Ramos (cell line): Measurements from ENCODE around the gene WRNIP1.

Experiments used
- in situ Hi-C: fragments of 300-500 bp; cut with MboI; formaldehyde crosslinking; loops from one replicate; pipeline ENCODE4 v1.14.3; 2022; ENCODE audit warnings: low sequenced_read_pairs; ENCODE audit not compliant: unreplicated experiment

Gene WRNIP1

DNA sequence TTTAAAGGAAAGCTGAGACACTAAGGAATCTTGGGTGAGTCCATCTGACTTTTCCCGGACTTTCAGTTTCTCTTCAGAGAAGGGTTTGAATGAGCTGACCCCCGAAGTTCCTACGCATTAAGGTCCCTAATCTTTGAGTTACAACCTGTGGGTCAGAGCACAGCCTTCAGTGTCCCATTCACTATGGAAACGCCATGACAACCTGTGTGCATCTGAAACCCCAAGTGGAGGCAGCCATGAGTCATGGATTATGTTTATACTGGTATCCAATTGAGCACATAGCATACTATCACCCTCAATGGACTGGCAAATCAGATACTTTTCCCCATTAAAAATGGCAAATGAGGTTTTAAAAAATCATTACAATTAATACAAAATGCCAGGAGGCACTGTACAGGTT, 25.9 kb upstream of the WRNIP1 start:
- in situ Hi-C loops: no loop called here

DNA sequence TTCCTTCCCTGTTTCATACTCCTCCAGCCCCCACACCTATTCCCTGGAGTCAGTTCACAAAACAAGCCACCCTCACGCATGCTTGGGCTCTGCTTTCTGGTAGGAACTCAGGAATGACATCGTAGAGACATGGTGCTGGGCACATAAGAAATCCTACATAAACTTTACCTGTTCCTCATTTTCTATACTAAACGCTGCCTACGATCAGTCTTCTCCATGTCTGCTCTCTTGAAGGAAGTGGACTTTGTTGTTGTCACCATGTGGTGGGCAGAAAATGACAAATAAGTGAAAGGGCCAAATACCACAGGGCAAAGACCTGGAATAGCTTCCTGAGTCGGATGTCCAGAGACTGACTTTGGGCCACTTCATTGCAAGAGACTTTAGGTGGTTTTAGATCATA, 24.6 kb upstream of the WRNIP1 start:
- in situ Hi-C loops: no loop called here

- in situ Hi-C loops: no loop called here
Observed at GRCh38 chr6:2741756-2742155, 23.4 kb upstream of the WRNIP1 start.

- in situ Hi-C loops: no loop called here
Observed at GRCh38 chr6:2743280-2744208, 21.6 kb upstream of the WRNIP1 start.

DNA sequence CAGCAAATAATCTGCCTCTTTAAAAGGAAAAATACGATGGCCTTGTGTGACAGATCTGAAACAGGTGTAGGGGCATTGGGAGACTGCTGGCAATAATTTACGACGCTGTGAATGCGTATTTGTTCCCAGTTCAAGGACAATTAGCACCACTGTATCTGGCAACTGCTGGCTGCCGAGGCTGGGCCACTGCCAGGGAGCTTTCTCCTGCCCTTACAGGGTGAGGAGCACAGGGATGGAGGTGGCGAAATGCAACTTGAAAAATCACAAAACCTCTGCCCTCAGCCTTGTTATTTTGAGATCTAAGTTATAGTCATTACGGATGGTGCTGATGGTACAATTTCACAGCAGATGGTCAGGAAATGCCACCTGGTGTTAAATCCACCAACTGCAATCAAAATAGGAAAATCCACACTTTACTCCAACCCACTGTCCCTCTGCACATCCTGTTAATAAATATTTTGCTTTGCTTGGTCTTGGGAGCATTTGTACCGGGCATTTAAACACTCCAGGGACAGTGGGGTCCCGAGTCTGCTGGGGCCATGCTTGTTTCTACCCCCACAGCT, 20.9 kb upstream of the WRNIP1 start:
- in situ Hi-C loops: no loop called here

- in situ Hi-C loops: no loop called here
Observed at GRCh38 chr6:2744778-2745177, 20.4 kb upstream of the WRNIP1 start.

DNA sequence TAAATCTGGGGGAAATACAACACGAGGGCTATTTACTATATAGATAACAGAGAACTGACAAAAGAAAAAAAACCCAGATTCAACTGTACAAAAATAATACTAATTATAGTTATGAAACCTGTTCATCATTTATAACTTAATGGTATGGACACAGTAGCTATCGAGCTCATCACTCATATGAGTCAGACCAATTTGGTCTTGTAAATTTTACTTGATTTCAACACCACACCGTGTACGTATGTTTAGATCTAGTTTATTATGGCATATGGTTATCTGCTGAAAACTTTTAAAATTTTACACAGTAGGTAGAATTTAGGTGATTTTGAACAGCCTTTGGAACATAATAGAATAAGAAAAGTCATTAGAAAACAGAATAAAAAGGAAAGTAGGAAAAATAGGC, 19.9 kb upstream of the WRNIP1 start:
- in situ Hi-C loops: no loop called here

DNA sequence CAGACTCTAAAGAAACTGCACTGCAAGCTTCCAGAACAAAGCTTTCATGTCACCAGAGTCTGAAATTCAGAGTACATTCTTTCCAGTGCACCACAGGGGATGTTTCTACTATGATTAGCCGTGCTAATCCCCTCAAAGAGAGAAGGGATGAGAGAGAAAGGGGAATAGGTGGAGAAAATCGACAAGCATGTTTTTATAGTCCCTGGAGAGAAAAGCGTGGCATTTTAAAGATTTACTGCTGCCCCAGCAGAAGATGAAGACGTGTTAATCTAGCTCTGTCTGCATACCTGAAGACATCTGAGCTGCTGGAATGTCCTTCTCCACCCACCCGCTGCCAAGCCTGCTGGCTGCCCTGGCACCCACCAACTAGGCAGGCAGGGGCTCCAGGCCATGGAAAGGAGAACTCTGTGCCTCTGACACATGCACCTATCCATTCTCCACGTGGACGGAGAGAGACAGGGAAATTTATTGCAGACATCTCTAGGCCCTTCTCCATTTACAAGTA, 18.6 kb upstream of the WRNIP1 start:
- in situ Hi-C loops: no loop called here

DNA sequence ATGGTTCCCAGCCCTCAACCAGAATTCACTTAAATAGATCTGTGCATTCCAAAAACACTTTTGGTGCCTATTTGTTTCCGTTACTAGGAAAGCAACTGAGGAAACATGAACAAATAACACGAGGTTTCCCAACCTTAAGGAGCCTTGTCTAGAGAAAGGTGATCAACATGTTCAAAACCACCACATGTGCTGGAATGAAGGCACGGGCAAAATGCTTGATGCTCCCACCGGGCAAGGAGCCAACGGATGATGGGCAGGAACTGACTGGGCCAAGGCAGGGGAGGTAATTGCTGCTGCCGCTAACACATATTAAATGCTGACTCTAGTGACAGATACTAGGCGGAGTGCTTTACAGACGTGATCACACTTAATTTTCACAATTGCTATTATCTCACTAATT, 17.0 kb upstream of the WRNIP1 start:
- in situ Hi-C loops: no loop called here

- in situ Hi-C loops: no loop called here
Observed at GRCh38 chr6:2749969-2750600, 15.1 kb upstream of the WRNIP1 start.

DNA sequence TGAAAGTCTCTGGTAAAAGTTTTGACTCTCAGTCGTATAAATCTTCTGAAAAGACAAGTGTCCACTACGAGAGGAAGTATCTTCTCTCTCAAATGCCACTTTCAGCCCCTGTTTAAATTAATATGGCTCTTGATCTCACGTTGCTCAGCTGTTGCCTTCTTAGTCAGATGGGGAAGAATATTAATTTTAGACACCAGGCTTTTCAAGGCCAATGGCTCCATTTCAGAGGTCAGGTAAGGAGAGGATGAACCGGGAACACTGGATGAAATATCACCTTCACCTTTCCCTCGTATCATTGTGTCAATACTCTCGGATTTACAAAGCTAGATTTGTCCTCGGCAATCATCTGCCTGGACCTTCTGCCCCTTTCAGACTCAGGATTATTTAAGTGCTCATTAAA, 14.4 kb upstream of the WRNIP1 start, which contains the start of gene MYLK4:
MYLK4 (minus strand) TSS at position 91 of the 400 bp plus-strand sequence. CDS start 1,628 bp downstream, outside the sequence.
- in situ Hi-C loops: no loop called here

- in situ Hi-C loops: no loop called here
Observed at GRCh38 chr6:2751871-2752270, 13.3 kb upstream of the WRNIP1 start.

- in situ Hi-C loops: no loop called here
Observed at GRCh38 chr6:2752477-2753109, 12.6 kb upstream of the WRNIP1 start.

GRCh38 chr6:2753110-2753489, 12.1 kb upstream of the WRNIP1 start:
- in situ Hi-C loops: no loop called here

- in situ Hi-C loops: no loop called here
Observed at GRCh38 chr6:2753743-2754142, 11.4 kb upstream of the WRNIP1 start.

DNA sequence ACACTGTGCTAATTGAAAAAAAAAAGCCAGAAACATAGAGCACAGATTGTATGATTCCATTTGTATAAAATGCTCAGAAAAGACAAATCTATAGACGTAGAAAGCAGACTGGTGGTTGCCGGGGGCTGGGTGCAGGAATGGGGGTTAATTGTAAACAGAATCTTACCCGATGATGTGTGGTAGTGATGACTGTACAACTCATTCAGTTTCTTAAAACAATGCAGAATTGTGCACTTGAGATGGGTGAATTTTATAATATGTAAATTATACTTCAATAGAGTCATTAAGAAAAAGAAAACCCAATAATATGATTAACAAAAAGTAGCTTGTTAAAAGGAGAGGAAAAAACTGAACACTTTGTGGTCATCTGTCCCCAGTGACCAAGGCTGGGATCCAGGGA, 10.8 kb upstream of the WRNIP1 start:
- in situ Hi-C loops: no loop called here

DNA sequence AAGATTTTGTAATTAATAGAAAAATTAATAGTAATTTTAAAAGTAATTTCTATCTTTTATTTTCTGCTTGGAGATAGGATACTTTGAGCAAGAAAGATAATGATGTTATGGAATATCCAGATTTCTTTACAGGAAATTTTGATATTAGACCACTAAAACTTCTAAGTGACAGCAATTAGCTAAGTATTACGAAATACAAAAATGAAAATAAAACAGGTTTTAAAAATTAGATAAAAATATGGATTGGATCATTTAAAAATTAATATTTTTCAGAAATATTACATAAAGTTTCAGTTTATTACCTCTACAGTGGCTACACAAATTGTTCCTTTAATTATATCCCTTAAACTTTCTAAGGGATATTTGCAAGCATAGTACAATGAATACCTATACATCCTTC, 10.3 kb upstream of the WRNIP1 start:
- in situ Hi-C loops: no loop called here

DNA sequence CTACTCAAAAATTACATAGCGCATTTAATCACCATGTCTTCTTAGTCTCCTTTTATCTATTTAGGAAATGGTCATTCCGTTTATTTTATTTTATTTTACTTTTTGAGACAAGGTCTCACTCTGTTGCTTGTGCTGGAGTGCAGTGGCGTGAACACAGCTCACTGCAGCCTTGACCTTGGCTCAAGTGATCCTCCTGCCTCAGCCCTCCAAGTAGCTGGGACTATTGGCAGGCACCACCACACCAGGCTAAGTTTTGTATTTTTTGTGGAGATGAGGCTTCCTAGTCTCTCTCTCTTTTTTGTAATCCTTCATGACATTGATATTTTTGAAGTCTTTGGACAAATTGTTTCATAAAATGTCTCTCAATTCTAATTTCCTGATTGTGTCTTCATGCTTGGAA, 9.7 kb upstream of the WRNIP1 start:
- in situ Hi-C loops: no loop called here

- in situ Hi-C loops: no loop called here
Observed at GRCh38 chr6:2756241-2756640, 9.0 kb upstream of the WRNIP1 start.

DNA sequence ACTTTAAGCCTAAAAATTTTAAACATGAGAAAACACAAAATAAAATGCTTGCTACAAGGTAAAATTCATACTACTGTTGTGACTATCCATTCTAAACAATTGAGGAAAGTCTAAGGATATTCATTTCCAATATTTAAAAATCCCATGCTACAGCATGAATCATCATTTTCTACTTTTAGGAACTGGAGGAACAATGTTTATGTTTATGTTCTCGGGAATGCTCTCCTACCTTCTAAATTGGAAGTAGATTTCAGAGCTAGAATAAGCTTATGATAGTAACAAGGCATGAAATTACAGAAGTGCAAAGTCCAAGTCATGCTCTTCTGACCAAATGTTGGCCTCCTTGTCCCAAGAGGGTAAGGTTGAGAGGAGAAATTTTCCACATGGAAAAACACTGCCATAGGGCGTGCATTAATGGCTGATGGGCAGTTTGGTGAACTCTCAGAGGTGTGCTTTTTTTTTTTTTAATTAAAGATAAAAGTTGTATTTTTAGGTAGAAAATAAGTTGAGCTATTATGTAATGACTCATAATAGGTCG, 8.4 kb upstream of the WRNIP1 start:
- in situ Hi-C loops: no loop called here
